NOMO-1 treated with dmso at 0.1 percent for 144 hours (cell line): ENCODE measurements around the gene NTM.

Experiments
- DNase-seq: peaks from one replicate; lab custom pipeline; 2025; ENCODE audit not compliant: unreplicated experiment; lab: John Stamatoyannopoulos, UW

NTM gene

DNA sequence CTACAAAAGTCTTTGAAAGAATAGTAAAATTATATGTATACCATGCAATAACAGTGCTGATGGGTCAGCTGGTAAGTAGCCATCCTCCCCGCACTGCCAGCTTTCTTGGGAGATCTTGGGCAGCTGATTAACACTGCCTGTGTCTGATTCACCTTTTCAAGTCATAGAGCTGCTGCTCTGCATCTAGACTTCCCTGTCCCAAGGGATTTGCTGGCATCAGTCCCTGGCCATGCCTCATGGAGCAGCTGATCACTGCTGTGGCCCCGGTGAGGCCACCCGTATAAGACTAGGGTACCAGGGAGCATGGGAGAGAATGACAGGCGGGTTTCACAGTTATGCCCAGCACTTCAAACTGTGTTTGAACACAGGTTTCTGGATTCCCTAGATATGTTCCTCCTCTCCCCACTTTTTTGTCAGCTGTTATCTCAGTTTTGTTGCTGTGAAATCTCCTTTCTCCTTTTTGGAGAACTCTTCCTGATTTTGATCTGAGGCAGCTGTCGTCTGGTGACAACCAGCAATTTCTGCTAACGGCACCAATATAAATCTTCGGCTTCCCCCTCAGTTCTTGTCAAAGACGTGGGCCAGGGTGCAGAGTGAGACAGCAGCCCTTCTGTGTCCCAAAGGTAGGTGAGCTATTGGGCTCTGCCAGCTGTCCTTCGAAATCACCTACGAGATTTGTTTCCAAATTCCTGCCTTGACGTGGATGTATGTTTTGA, 438.9 kb downstream of the NTM start:
- no peak for DNase-seq

DNA sequence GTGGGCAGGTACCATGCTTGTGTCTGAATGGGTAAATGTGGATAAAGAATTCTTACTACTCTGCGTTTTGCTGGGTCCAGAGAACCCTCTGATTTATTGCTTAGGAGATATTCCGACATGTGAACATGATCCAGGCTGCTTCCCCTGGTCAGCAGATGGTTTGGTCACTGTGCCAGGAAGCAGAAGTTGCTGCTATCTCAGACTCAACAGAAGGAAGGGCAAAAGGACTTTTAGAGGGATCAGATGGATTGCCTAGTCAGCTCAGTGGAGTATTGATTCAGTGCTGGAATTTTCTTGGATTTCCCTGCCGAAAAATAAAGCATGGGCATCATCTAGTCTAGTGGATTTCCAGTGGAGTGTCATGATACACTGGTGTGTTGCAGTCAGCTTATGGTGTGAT, 440.1 kb downstream of the NTM start:
- no peak for DNase-seq

- no peak for DNase-seq
These were observed 441.0 kb downstream of the NTM start for GRCh38 chr11:131811383-131811782.

DNA sequence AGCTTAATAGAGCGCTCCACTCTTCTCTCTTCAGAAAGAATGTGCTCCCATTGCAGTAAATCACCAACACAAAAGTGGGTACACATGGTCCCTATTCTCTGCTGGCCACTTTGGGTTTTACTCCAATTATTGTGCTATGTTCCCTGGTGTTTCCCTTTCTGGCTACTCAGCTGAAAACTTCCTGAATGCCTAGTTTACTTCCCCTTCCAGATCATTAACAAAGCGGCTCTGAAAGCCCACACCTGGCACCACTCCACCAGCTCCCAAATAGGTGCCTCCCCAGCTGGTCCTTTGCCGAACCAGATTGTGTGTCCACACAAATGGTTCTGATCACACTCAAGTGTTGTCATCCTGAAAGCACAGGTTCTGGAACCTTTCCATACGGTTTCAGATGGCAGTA, 443.7 kb downstream of the NTM start:
- no peak for DNase-seq

- no peak for DNase-seq
These were observed 445.2 kb downstream of the NTM start for GRCh38 chr11:131815590-131815989.

- DNase-seq: no peak
These were observed 445.6 kb downstream of the NTM start for GRCh38 chr11:131816051-131816450.

GRCh38 chr11:131817687-131818188, 447.3 kb downstream of the NTM start:
- DNase-seq: no peak

GRCh38 chr11:131819865-131820264, 449.4 kb downstream of the NTM start:
- no peak for DNase-seq

- no peak for DNase-seq
These were observed 452.1 kb downstream of the NTM start for GRCh38 chr11:131822506-131822905.

- DNase-seq: no peak
These were observed 453.4 kb downstream of the NTM start for GRCh38 chr11:131823772-131824171.

- DNase-seq: peak; percentile 81
These were observed 454.4 kb downstream of the NTM start for GRCh38 chr11:131824771-131825170.

DNA sequence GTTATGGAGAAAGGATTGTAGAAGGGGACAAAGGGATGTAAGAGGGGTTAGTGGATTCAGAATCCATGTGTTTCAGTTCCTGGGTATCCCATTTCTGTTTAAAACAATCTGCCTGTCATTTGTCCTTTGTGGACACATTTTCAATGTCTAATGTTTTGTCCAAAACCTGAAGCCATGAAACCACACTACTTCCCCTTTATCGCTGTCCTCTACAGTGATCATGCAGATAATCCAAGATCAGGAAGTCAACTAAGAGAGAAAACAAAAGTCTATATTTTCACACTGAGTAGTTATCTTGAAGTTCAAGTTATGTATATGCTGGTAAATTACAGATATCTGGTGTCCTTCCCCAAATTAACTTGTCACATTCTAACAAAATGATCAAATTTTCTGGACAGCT, 457.0 kb downstream of the NTM start:
- DNase-seq: peak; percentile 25

DNA sequence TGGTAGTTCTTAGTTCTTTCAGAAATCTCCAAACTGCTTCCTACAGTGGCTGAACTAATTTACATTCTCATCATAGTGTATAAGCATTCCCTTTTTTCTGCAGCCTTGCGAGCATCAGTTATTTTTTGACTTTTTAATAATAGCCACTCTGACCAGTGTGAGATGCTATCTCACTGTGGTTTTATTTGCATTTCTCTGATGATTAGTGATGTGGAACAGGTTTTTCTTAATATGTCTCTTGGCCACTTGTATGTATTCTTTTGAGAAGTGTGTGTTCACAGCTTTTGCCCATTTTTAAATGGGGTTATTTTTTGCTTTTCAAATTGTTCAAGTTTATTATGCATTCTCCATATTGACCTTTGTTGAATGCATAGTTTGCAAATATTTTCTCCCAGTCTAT, 459.3 kb downstream of the NTM start:
- DNase-seq: no peak

DNA sequence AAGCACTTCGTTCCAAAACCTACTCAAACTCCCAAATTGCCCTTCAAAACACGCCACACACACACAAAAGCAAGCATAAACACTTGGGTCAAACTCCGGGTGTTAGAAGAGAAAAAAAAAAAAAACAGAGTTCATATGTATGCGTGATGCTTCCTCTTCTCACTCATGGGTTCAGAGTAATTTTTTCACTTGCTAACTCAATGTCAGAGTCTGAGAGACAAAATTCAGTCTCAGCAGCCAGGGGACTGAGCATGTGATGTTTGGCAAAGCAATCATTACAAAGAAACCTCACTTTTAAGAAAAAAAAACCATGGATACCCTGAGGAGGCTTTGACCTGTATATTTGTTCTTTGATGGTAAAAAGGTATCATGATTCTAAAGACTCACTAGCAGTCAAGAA, 461.7 kb downstream of the NTM start:
- DNase-seq: no peak

GRCh38 chr11:131833366-131833765, 463.0 kb downstream of the NTM start:
- DNase-seq: peak; percentile 27

- no peak for DNase-seq
These were observed 467.1 kb downstream of the NTM start for GRCh38 chr11:131837562-131837961.

DNA sequence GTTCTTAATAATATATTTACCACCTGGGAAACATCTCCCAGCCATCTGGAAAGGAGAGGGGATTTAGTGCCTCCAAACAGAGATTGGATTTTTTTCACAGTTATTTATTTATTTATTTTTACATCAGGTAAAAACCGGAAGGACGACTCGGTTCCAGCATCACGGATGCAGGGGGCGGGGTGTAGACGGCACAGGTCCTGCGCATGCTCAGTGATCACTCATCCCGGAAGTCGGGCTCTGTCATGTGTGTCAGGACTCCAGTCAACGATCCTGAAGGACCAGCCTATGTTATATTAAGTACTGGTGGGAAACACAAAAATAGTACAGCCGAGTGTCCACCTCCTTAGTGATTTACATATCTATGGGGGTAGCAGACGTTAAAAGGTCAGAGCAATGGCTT, 467.6 kb downstream of the NTM start:
- DNase-seq: no peak

GRCh38 chr11:131839326-131839725, 468.9 kb downstream of the NTM start:
- DNase-seq: no peak

DNA sequence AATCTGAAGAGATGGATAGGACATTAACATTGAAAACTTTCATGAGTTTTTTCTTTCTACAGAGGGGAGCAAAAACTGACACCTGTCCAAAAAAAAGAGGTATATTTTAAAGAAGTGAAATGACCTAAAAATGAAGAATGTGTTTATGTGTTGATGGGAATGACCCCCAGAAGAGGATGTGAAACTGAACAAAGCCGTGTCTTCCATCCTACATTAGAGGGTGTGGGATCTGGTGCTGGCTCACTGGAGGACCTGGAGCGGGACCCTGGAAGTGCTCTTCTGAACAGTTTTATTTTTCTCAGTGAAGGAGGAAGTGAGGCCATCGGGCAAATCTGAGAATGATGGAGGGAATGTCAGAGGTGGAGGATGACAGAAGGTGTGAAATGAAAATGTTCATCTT, 470.1 kb downstream of the NTM start:
- DNase-seq: no peak

DNA sequence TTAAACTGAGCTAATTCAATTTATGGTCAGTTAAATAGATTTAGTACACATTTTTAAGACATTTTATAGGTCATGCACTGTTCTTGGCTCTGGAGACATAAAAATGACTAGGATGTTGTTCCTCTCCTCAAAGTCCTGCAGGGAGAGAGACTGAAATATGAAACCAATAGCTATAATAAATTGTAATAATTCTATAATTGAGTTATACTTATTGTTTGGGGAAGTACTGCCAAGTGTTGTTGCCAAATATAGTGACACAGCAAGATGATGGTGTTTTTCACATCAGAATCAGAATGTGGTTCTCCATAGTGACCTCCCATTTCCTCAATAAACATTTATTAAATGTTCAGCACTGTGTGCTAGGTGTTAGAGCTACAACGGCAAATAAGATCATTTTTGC, 470.6 kb downstream of the NTM start:
- DNase-seq: no peak

DNA sequence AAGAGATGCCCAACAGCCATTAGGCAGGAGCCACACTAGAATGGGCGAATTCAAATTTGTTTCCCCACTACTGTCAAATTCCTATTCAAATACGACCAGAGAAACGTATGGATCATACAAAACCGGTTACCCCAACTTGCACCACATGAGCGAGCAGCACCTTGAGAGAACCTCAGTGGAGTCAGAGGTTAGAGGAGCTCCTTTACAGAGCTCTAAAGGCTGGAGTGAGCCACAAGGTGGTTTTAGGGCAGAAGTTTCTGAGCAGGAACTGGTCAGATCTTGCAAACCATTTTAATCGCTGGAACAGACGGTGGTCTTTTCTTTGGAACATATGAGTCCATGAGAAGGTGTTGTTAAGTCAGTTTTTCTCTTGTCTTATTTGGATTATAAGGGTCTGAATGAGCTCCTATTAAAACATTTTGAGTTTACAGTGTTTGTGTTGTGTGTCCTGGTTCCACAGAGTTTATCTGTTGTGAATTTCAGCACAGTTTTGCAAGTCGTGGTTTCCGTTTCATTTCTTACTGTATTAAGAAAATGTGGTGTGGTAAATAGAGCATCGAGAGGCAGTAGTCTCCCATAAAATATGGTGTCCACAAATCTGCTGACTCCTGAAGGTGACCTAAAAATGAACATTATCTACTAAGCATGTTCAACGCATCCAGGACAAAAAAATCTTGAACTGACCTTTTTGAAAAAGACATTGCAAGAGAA, 471.7 kb downstream of the NTM start:
- DNase-seq: no peak

GRCh38 chr11:131845255-131845654, 474.8 kb downstream of the NTM start:
- no peak for DNase-seq

DNA sequence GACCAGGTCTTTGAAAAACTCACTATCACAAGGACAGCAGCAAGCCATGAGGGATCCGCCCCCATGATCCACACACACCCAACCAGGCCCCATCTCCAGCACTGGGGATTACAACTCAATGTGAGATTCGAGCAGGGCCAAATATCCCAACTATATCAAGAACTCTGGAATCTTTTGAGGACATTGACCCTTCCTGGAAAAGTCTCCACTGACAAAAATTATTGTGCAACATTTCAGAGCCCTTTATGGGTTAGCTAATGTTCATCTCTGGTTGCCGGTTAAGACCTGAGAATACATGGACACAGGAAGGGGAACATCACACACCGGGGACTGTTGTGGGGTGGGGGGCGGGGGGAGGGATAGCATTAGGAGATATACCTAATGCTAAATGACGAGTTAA, 479.1 kb downstream of the NTM start:
- no peak for DNase-seq
